GM12878 (cell line): Measurements from ENCODE around the gene ISOC2. TPM values are rescaled to one million over a fixed set of nuclear protein-coding genes. Genes with fewer than 3 reads are reported as not detected.

Source experiments
- ATAC-seq: fragments of 200-7000 bp; cut with Tn5 transposase; 3 replicates; pipeline ENCODE4 v1.9.1; 2020; ENCODE audit warnings: mild to moderate bottlenecking, moderate library complexity
- BruUV-seq: library from RNA; stranded (reverse); fragments of 400-500 nt; replicated peaks from 2 replicates; lab custom pipeline; 2021; lab: Mats Ljungman, UMichigan
- CTCF ChIA-PET: fragments of 300-600 bp; sonication (Branson Sonifier 250); formaldehyde crosslinking; extraction: SDS; loops from one replicate; lab custom pipeline; 2021; ENCODE audit warnings: inconsistent platforms; lab: Yijun Ruan, JAX
- POLR2A ChIA-PET: fragments of 350-600 bp; formaldehyde crosslinking; extraction: SDS; loops from one replicate; lab custom pipeline; 2021; ENCODE audit warnings: inconsistent platforms; lab: Charles Lee
- RAD21 ChIA-PET: fragments of 300-600 bp; sonication (Branson Sonifier 250); formaldehyde crosslinking; loops from one replicate; lab custom pipeline; 2023; ENCODE audit warnings: antibody characterized with exemption; ENCODE audit not compliant: unreplicated experiment; lab: Charles Lee
- SMC1A ChIA-PET: fragments of 300-600 bp; sonication (Branson Sonifier 250); formaldehyde crosslinking; loops from one replicate; lab custom pipeline; 2023; ENCODE audit not compliant: unreplicated experiment, uncharacterized antibody; lab: Charles Lee
- DNase-seq: peaks from one replicate; pipeline ENCODE4 v3.0.0-alpha.2; 2011; ENCODE audit warnings: low read depth, low spot score
- FAIRE-seq: peaks from 3 replicates; lab custom pipeline; 2011; peaks lifted over from hg19 to GRCh38; lab: Jason Lieb, UNC
- H2AFZ ChIP-seq: 2 replicates; pipeline ENCODE4 v1.6.0; 2011; ENCODE audit warnings: low read depth, low read length, control low read depth; ENCODE audit not compliant: control insufficient read depth
- H3K27ac ChIP-seq: 2 replicates; pipeline ENCODE4 v1.5.1; 2011; ENCODE audit warnings: control low read depth; ENCODE audit not compliant: control insufficient read depth, insufficient read depth
- H3K27me3 ChIP-seq, 2 experiments: replicated peaks in 1 of 2; 2 replicates each; pipeline versions ENCODE4 v1.6.0 to v1.6.1; 2011; ENCODE audit warnings: low read length in 1 of 2; ENCODE audit not compliant: control insufficient read depth in 2 of 2, insufficient read depth in 2 of 2
- H3K36me3 ChIP-seq, 2 experiments: 2 replicates each; pipeline ENCODE4 v1.5.1; 2011; ENCODE audit warnings: low read length in 1 of 2; ENCODE audit not compliant: control insufficient read depth in 2 of 2, insufficient read depth in 2 of 2
- H3K4me1 ChIP-seq: 2 replicates; pipeline ENCODE4 v1.6.1; 2011; ENCODE audit warnings: mild to moderate bottlenecking, low read length, moderate library complexity, mixed read lengths; ENCODE audit not compliant: control insufficient read depth, insufficient read depth
- H3K4me2 ChIP-seq: 2 replicates; pipeline ENCODE4 v1.6.0; 2011; ENCODE audit warnings: control low read depth; ENCODE audit not compliant: control insufficient read depth, insufficient read depth
- H3K4me3 ChIP-seq: fragments of 200-600 bp; sonication (generic); 2 replicates; pipeline ENCODE4 v1.5.1; 2016
- H3K79me2 ChIP-seq: 2 replicates; pipeline ENCODE4 v1.6.0; 2011; ENCODE audit warnings: low read length; ENCODE audit not compliant: control insufficient read depth, insufficient read depth
- H3K9ac ChIP-seq: 2 replicates; pipeline ENCODE4 v1.8.0; 2011; ENCODE audit warnings: low read length, control low read depth, mixed read lengths; ENCODE audit not compliant: control insufficient read depth, insufficient read depth
- H3K9me3 ChIP-seq: replicated peaks from 3 replicates; pipeline ENCODE4 v1.5.1; 2011; ENCODE audit warnings: mild to moderate bottlenecking, low read length; ENCODE audit not compliant: control insufficient read depth, insufficient read depth
- H4K20me1 ChIP-seq: 2 replicates; pipeline ENCODE4 v1.6.0; 2011; ENCODE audit not compliant: control insufficient read depth, insufficient read depth
- EP300 ChIP-seq, 2 experiments: fragments of 150-350 bp in 1 of 2; IDR thresholded peaks; 2 replicates each; pipeline ENCODE4 v1.6.1; 2011 to 2012; ENCODE audit warnings: low read depth in 2 of 2, low read length in 2 of 2, borderline replicate concordance in 1 of 2, improper control_type of control experiment in 1 of 2, inconsistent platforms in 1 of 2; ENCODE audit not compliant: control insufficient read depth in 1 of 2
- SMC3 ChIP-seq: IDR thresholded peaks from 2 replicates; pipeline ENCODE4 v1.6.1; 2011; ENCODE audit warnings: low read length, improper control_type of control experiment, borderline replicate concordance
- STAT3 ChIP-seq: IDR thresholded peaks from 2 replicates; pipeline ENCODE4 v1.6.1; 2011; ENCODE audit warnings: low read depth, low read length, improper control_type of control experiment
- WGBS: methylation state at CpG from one replicate; pipeline ENCODE4 v1.1.6; 2016; ENCODE audit warnings: low lambda C conversion rate; ENCODE audit not compliant: insufficient replicate concordance, insufficient coverage; ENCODE audit errors: missing lambda C conversion rate; 5-methylcytosine and 5-hydroxymethylcytosine counted together
- in situ Hi-C: fragments of 300-500 bp; cut with MboI; formaldehyde crosslinking; loops from 9 replicates; pipeline ENCODE4 v1.14.3; 2018; ENCODE audit warnings: mixed read lengths
- intact Hi-C: fragments of 100-400 bp; cut with micrococcal nuclease; formaldehyde crosslinking; loops from one replicate; pipeline ENCODE4 v1.14.2; 2022; ENCODE audit not compliant: unreplicated experiment
- polyA plus RNA-seq, 11 experiments: library from polyadenylated mRNA; depleted of rRNA in 4 of 11; unstranded in 6 of 11; stranded (reverse) in 5 of 11; fragments of >200 nt; fragmentation: Nextera tagmentation in 4 of 11; fragmentation: Illumina TruSeq in 1 of 11; extraction: Ambion mirVana in 4 of 11; extraction: Trizol in 1 of 11; gene quantifications; 1 replicate in 1 of 11; 2 replicates in 10 of 11; pipeline versions ENCODE4 v1.2.1 to v1.2.3, GENCODE V29; 2011 to 2016; ENCODE audit warnings: inconsistent platforms in 2 of 11, missing spikeins in 2 of 11, low read depth in 1 of 11
- total RNA-seq, 4 experiments: library from RNA; depleted of rRNA in 3 of 4; stranded (reverse); fragments of >200 nt in 3 of 4; fragmentation: Illumina TruSeq in 1 of 4; extraction: Trizol in 1 of 4; gene quantifications; 2 replicates each; pipeline versions ENCODE4 v1.2.1 to v1.2.3, GENCODE V29; 2013 to 2021
- TF ChIP-seq, protein P1 (sequence below): IDR thresholded peaks from 2 replicates; pipeline ENCODE4 v1.6.1; 2011; ENCODE audit warnings: mild to moderate bottlenecking, low read depth, low read length, moderate library complexity; ENCODE audit not compliant: insufficient replicate concordance
- TF ChIP-seq, protein P2 (sequence below): fragments of 450-650 bp; IDR thresholded peaks from 2 replicates; pipeline ENCODE4 v1.6.1; 2018; ENCODE audit warnings: borderline replicate concordance, mild to moderate bottlenecking; ENCODE audit not compliant: partially characterized antibody
- TF ChIP-seq, protein P3 (sequence below): IDR thresholded peaks from 2 replicates; pipeline ENCODE4 v1.6.1; 2012; ENCODE audit warnings: improper control_type of control experiment, low read depth, low read length; ENCODE audit not compliant: insufficient replicate concordance

ISOC2 gene
- total and polyA plus RNA-seq, 10 of the 15 experiments (the other 5 are each of a cell fraction or from before 2014, with no cell fraction given), result 0.72 to 238 (median 56.9) TPM

DNA sequence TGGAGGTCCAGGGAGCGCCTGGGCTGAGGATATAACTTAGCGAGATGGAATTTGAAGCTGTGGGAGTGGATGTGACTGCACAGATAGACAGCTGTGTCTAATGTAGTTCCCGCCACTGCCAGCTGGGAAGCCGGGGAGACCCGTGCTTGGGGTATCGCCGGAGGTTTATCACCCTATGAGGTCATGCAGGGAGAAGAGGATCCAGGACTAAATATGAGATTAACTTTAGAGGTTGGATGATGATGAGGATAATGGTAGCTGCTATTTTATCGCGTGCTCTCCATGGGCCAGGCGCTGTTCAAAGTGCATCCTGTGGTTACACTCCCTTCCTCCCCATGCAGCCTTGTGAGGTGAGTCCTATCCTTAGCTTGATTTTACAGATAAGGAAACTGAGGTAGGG lies 46.7 kb upstream of the ISOC2 start:
- CTCF ChIA-PET, result interaction anchor here (0.6 to 2.5 kb wide), 5 partner anchors 41 to 367 kb away, joined by 3 to 7 read pairs (median 6); no protein-coding TSS in a partner anchor
- DNase-seq (no peak), FAIRE-seq (no peak), ATAC-seq (no peak)
- H3K4me3 ChIP-seq, result no peak overlapping the region
- whole genome bisulfite sequencing, result 71% methylated on average over 10 of the region's 10 CpGs
- H3K27me3 ChIP-seq, result peaks cover 0 to 3% of the 10 kb centered on the region in 2 experiments; a peak in 2 of 4 replicates
- SMC1A ChIA-PET, result interaction anchor here (1.0 kb wide), 1 partner anchor 116 kb away, joined by 3 read pairs; the partner anchor contains the start of gene ZNF784
- RAD21 ChIA-PET, result interaction anchor here (0.6 to 3.2 kb wide), 2 partner anchors 40 to 124 kb away, joined by 3 to 10 read pairs; no protein-coding TSS in a partner anchor
- in situ Hi-C loops (no loop called here), intact Hi-C loops (no loop called here)
- no peaks in the 10 kb centered on the region for H4K20me1 ChIP-seq
- no TSS peak for BruUV-seq
- H3K4me1 ChIP-seq, result peaks cover 5% of the 10 kb centered on the region
- POLR2A ChIA-PET, result no interaction called here
- H3K36me3 ChIP-seq, result no peaks in the 10 kb centered on the region
- no peaks in the 10 kb centered on the region for H3K9me3 ChIP-seq
- H3K79me2 ChIP-seq, result no peaks in the 10 kb centered on the region
- H2AFZ ChIP-seq, result no peak overlapping the region
- TF ChIP-seq, protein P1, sequence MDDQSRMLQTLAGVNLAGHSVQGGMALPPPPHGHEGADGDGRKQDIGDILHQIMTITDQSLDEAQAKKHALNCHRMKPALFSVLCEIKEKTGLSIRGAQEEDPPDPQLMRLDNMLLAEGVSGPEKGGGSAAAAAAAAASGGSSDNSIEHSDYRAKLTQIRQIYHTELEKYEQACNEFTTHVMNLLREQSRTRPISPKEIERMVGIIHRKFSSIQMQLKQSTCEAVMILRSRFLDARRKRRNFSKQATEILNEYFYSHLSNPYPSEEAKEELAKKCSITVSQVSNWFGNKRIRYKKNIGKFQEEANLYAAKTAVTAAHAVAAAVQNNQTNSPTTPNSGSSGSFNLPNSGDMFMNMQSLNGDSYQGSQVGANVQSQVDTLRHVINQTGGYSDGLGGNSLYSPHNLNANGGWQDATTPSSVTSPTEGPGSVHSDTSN, result no peak
- TF ChIP-seq, protein P2, sequence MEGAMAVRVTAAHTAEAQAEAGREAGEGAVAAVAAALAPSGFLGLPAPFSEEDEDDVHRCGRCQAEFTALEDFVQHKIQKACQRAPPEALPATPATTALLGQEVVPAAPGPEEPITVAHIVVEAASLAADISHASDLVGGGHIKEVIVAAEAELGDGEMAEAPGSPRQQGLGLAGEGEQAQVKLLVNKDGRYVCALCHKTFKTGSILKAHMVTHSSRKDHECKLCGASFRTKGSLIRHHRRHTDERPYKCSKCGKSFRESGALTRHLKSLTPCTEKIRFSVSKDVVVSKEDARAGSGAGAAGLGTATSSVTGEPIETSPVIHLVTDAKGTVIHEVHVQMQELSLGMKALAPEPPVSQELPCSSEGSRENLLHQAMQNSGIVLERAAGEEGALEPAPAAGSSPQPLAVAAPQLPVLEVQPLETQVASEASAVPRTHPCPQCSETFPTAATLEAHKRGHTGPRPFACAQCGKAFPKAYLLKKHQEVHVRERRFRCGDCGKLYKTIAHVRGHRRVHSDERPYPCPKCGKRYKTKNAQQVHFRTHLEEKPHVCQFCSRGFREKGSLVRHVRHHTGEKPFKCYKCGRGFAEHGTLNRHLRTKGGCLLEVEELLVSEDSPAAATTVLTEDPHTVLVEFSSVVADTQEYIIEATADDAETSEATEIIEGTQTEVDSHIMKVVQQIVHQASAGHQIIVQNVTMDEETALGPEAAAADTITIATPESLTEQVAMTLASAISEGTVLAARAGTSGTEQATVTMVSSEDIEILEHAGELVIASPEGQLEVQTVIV, result no peak
- TF ChIP-seq SMC3, result no peak
- no peak for TF ChIP-seq STAT3
- TF ChIP-seq EP300 (IDR thresholded peaks at IDR 0.05; ENCODE audit: borderline replicate concordance in 1 of 2, control insufficient read depth in 1 of 2, low read depth in 2 of 2, low read length in 2 of 2), result no peak
- TF ChIP-seq, protein P3, sequence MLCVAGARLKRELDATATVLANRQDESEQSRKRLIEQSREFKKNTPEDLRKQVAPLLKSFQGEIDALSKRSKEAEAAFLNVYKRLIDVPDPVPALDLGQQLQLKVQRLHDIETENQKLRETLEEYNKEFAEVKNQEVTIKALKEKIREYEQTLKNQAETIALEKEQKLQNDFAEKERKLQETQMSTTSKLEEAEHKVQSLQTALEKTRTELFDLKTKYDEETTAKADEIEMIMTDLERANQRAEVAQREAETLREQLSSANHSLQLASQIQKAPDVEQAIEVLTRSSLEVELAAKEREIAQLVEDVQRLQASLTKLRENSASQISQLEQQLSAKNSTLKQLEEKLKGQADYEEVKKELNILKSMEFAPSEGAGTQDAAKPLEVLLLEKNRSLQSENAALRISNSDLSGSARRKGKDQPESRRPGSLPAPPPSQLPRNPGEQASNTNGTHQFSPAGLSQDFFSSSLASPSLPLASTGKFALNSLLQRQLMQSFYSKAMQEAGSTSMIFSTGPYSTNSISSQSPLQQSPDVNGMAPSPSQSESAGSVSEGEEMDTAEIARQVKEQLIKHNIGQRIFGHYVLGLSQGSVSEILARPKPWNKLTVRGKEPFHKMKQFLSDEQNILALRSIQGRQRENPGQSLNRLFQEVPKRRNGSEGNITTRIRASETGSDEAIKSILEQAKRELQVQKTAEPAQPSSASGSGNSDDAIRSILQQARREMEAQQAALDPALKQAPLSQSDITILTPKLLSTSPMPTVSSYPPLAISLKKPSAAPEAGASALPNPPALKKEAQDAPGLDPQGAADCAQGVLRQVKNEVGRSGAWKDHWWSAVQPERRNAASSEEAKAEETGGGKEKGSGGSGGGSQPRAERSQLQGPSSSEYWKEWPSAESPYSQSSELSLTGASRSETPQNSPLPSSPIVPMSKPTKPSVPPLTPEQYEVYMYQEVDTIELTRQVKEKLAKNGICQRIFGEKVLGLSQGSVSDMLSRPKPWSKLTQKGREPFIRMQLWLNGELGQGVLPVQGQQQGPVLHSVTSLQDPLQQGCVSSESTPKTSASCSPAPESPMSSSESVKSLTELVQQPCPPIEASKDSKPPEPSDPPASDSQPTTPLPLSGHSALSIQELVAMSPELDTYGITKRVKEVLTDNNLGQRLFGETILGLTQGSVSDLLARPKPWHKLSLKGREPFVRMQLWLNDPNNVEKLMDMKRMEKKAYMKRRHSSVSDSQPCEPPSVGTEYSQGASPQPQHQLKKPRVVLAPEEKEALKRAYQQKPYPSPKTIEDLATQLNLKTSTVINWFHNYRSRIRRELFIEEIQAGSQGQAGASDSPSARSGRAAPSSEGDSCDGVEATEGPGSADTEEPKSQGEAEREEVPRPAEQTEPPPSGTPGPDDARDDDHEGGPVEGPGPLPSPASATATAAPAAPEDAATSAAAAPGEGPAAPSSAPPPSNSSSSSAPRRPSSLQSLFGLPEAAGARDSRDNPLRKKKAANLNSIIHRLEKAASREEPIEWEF, result no peak
- no peak overlapping the region for H3K4me2 ChIP-seq
- no peak overlapping the region for H3K9ac ChIP-seq
- H3K27ac ChIP-seq, result no peak overlapping the region
